ENCODE data around the gene ATG2B. TPM values are rescaled to one million over a fixed set of nuclear protein-coding genes. Genes with fewer than 3 reads are reported as not detected.

Gene ATG2B
- total RNA-seq, 4 donors from 2014 or later, result 26.4 to 44.9 (median 37.6) TPM

- Histone ChIP-seq H3K27ac (peak overlapping the region; percentile 48 to 97 (median 94)), H3K27me3 (no peaks in the 10 kb centered on the region), H3K9me3 (no peaks in the 10 kb centered on the region), H3K36me3 (no peaks in the 10 kb centered on the region), H3K4me1 (peaks cover 0 to 45% (median 28%) of the 10 kb centered on the region in 4 donors), H3K4me3 (peak overlapping the region; percentile 86 to 98 (median 91))
- TF ChIP-seq POLR2A (IDR thresholded peaks at IDR 0.05) (no peak), CTCF (IDR thresholded peaks at IDR 0.05) (no peak), EP300 (IDR thresholded peaks at IDR 0.05) (no peak)
- DNase-seq (ENCODE audit: low spot score in 2 of 2), result peak in 1 of 2 donors; percentile 7
- 1% methylated on average over 21 to 29 of the region's 38 CpGs for WGBS, 2 donors
These were observed 703 bp upstream of the ATG2B start for GRCh38 chr14:96363751-96364336.

GRCh38 chr14:96362071-96362964 lies 823 bp downstream of the ATG2B start:
- H3K27ac ChIP-seq, result peak overlapping the region; percentile 86 to 97 (median 94)
- H3K36me3 ChIP-seq, result no peaks in the 10 kb centered on the region
- WGBS, 2 donors, result 0 to 1% methylated on average over 16 to 26 of the region's 27 CpGs
- no peaks in the 10 kb centered on the region for H3K27me3 ChIP-seq
- TF ChIP-seq CTCF (IDR thresholded peaks at IDR 0.05), result no peak
- no peak for TF ChIP-seq POLR2A (IDR thresholded peaks at IDR 0.05)
- no peak for TF ChIP-seq EP300 (IDR thresholded peaks at IDR 0.05)
- peak in 1 of 2 donors; percentile 19 for DNase-seq (ENCODE audit: low spot score in 2 of 2)
- no peaks in the 10 kb centered on the region for H3K9me3 ChIP-seq
- H3K4me3 ChIP-seq, result peak overlapping the region; percentile 86 to 98 (median 91)
- peaks cover 0 to 47% (median 28%) of the 10 kb centered on the region in 4 donors for H3K4me1 ChIP-seq

GRCh38 chr14:96359959-96360358 lies 3.2 kb downstream of the ATG2B start:
- no peak overlapping the region for H3K27ac ChIP-seq
- TF ChIP-seq CTCF (IDR thresholded peaks at IDR 0.05), result no peak
- peaks cover 0 to 3% (median 0%) of the 10 kb centered on the region in 3 donors for H3K36me3 ChIP-seq
- peaks cover 0 to 50% (median 28%) of the 10 kb centered on the region in 4 donors for H3K4me1 ChIP-seq
- no peaks in the 10 kb centered on the region for H3K27me3 ChIP-seq
- no peak for DNase-seq (ENCODE audit: low spot score in 2 of 2)
- H3K9me3 ChIP-seq, result no peaks in the 10 kb centered on the region
- H3K4me3 ChIP-seq, result no peak overlapping the region

GRCh38 chr14:96357216-96357615 lies 5.9 kb downstream of the ATG2B start:
- DNase-seq (ENCODE audit: low spot score in 2 of 2), result no peak
- peaks cover 0 to 8% (median 0%) of the 10 kb centered on the region in 3 donors for H3K36me3 ChIP-seq
- H3K4me1 ChIP-seq, result peaks cover 0 to 41% (median 18%) of the 10 kb centered on the region in 4 donors
- no peaks in the 10 kb centered on the region for H3K27me3 ChIP-seq
- H3K9me3 ChIP-seq, result no peaks in the 10 kb centered on the region
- no peak overlapping the region for H3K4me3 ChIP-seq
- WGBS, 2 donors, result 65 to 68% methylated on average over 3 of the region's 3 CpGs
- H3K27ac ChIP-seq, result no peak overlapping the region
- no peak for TF ChIP-seq EP300 (IDR thresholded peaks at IDR 0.05)
- TF ChIP-seq CTCF (IDR thresholded peaks at IDR 0.05), result no peak
- TF ChIP-seq POLR2A (IDR thresholded peaks at IDR 0.05), result no peak

GRCh38 chr14:96354246-96354645 lies 8.9 kb downstream of the ATG2B start:
- WGBS, 2 donors, result 90% methylated on average over 4 of the region's 4 CpGs
- TF ChIP-seq POLR2A (IDR thresholded peaks at IDR 0.05), result no peak
- no peak for TF ChIP-seq CTCF (IDR thresholded peaks at IDR 0.05)
- TF ChIP-seq EP300 (IDR thresholded peaks at IDR 0.05), result no peak

More at GRCh38 chr14:96354246-96354645, 8.9 kb downstream of the ATG2B start:
- Histone ChIP-seq H3K9me3 (no peaks in the 10 kb centered on the region), H3K27ac (no peak overlapping the region), H3K27me3 (no peaks in the 10 kb centered on the region), H3K4me3 (no peak overlapping the region), H3K36me3 (peaks cover 0 to 8% (median 0%) of the 10 kb centered on the region in 3 donors), H3K4me1 (peaks cover 0 to 18% (median 0%) of the 10 kb centered on the region in 4 donors)
- DNase-seq (ENCODE audit: low spot score in 2 of 2), result no peak

Measured in tibial nerve (tissue), 4 donors.